Adrenal gland (tissue), 5 donors: Measurements from ENCODE around the gene DNAJC3.

Experiments used
- POLR2A ChIP-seq, 2 donors: fragments of 450-650 bp; IDR thresholded peaks; one replicate each; pipeline ENCODE4 v1.6.1; 2017; ENCODE audit warnings: antibody characterized with exemption in 2 of 2, mild to moderate bottlenecking in 2 of 2, moderate library complexity in 1 of 2
- TF ChIP-seq, protein P1 (sequence below), 6 experiments: fragments of 450-650 bp in 4 of 6; fragments of 200-600 bp in 2 of 6; sonication (generic) in 1 of 6; IDR thresholded peaks; 1 replicate in 5 of 6; 2 replicates in 1 of 6; pipeline versions ENCODE4 v1.5.1 to v1.8.0; 2016 to 2021; ENCODE audit warnings: antibody characterized with exemption in 6 of 6, mild to moderate bottlenecking in 2 of 6, moderate library complexity in 1 of 6
- donor health status: DM: no; HTN: no; CAD: no.

GRCh38 chr13:95704510-95704909 is 27.6 kb downstream of the DNAJC3 start:
- TF ChIP-seq, protein P1, sequence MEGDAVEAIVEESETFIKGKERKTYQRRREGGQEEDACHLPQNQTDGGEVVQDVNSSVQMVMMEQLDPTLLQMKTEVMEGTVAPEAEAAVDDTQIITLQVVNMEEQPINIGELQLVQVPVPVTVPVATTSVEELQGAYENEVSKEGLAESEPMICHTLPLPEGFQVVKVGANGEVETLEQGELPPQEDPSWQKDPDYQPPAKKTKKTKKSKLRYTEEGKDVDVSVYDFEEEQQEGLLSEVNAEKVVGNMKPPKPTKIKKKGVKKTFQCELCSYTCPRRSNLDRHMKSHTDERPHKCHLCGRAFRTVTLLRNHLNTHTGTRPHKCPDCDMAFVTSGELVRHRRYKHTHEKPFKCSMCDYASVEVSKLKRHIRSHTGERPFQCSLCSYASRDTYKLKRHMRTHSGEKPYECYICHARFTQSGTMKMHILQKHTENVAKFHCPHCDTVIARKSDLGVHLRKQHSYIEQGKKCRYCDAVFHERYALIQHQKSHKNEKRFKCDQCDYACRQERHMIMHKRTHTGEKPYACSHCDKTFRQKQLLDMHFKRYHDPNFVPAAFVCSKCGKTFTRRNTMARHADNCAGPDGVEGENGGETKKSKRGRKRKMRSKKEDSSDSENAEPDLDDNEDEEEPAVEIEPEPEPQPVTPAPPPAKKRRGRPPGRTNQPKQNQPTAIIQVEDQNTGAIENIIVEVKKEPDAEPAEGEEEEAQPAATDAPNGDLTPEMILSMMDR (IDR thresholded peaks at IDR 0.05) = peak in 1 of 6 experiments; percentile 19
- TF ChIP-seq POLR2A (IDR thresholded peaks at IDR 0.05) = no peak
